BLaER1 (cell line): ENCODE results near the gene AGPAT3.

Experiments
- H3K27ac ChIP-seq: shearing (Covaris generic); formaldehyde crosslinking; 2 replicates; pipeline ENCODE4 v1.8.1; 2022
- H3K27me3 ChIP-seq: shearing (Covaris generic); formaldehyde crosslinking; 2 replicates; pipeline ENCODE4 v1.8.1; 2022
- H3K36me3 ChIP-seq: shearing (Covaris generic); formaldehyde crosslinking; 2 replicates; pipeline ENCODE4 v1.8.1; 2022
- H3K4me1 ChIP-seq: shearing (Covaris generic); formaldehyde crosslinking; 2 replicates; pipeline ENCODE4 v1.8.1; 2022
- H3K4me2 ChIP-seq: shearing (Covaris generic); formaldehyde crosslinking; 2 replicates; pipeline ENCODE4 v1.8.1; 2022
- H3K4me3 ChIP-seq: shearing (Covaris generic); formaldehyde crosslinking; 2 replicates; pipeline ENCODE4 v1.8.1; 2022
- H3K9ac ChIP-seq: shearing (Covaris generic); formaldehyde crosslinking; 2 replicates; pipeline ENCODE4 v1.8.1; 2022
- H3K9me3 ChIP-seq: shearing (Covaris generic); formaldehyde crosslinking; 2 replicates; pipeline ENCODE4 v1.8.1; 2022
- H4K20me1 ChIP-seq: shearing (Covaris generic); formaldehyde crosslinking; 2 replicates; pipeline ENCODE4 v1.8.1; 2022
- Cebpa-rat ChIP-seq: shearing (Covaris generic); IDR thresholded peaks from 2 replicates; pipeline ENCODE4 v1.8.1; 2022

The AGPAT3 gene

DNA sequence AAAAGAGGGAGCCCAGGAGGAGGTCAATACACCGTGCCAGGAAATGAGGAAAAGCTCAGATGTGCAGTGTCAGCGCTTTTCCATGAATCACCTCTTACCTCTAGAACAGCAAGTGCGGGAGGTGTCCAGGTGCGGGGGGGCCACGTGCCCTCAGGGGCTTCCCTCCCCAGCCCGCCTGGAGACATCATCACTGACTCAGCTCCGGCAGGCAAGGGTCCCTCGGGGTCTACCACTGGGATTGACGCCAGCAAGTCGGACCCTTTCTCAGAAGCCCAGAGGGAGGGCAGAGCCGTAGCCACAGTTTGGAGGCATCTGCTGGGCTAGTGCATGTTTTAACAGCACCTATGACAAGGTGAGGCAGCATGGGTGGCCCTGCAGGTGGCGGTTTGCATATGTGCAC, 79.7 kb downstream of the AGPAT3 start:
- peaks cover 100% of the 10 kb centered on the region for H4K20me1 ChIP-seq
- H3K4me1 ChIP-seq: peaks cover 30% of the 10 kb centered on the region
- no peak overlapping the region for H3K9ac ChIP-seq
- no peaks in the 10 kb centered on the region; the same call in 1 of the 2 replicates for H3K27me3 ChIP-seq
- H3K27ac ChIP-seq: no peak overlapping the region
- H3K9me3 ChIP-seq: peaks cover 15% of the 10 kb centered on the region
- peaks cover 19% of the 10 kb centered on the region; the same call in 1 of the 2 replicates for H3K36me3 ChIP-seq
- TF ChIP-seq Cebpa-rat: no peak
- no peak overlapping the region for H3K4me3 ChIP-seq
- H3K4me2 ChIP-seq: peak overlapping the region; percentile 26

DNA sequence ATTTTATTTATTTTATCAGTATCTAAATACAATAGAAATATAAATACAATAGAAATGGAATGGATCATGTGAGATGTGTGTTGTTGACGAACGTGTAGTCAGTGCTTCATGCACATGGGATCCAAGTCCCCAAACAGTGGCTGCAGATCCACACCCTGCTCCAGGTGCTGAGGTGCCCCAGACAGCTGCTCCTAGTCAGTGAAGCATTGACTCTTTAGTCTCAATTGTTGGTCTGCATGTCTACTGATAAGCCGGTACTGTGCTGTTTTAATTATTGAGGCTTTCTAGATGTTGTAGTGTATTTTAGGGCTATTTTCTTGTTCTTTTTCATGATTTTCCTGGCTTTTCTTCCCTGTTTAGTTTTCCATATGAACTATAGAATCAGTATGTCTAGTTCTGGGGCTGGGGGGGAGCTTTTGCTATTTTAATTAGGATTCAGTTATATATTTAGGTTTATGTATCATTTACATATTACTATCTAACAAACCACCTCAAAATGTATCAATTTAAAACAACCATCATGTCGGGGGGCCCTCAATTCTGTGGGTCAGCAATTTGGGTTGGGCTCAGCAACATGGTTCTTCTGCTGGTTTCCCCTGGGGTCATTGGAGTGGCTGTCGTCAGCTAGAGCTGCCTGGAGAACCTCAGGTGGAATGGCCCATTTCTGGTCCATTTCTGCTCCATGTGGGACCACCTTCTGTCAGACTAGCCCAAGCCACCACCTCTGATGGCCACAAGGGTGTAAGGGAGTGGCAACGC, 83.9 kb downstream of the AGPAT3 start:
- H4K20me1 ChIP-seq: peaks cover 100% of the 10 kb centered on the region
- H3K27me3 ChIP-seq: peaks cover 25% of the 10 kb centered on the region
- TF ChIP-seq Cebpa-rat: no peak
- peak overlapping the region; percentile 91 for H3K4me2 ChIP-seq
- peaks cover 13% of the 10 kb centered on the region; the same call in 1 of the 2 replicates for H3K36me3 ChIP-seq
- H3K4me1 ChIP-seq: peaks cover 67% of the 10 kb centered on the region
- no peak overlapping the region for H3K9ac ChIP-seq
- no peak overlapping the region for H3K4me3 ChIP-seq
- H3K27ac ChIP-seq: no peak overlapping the region
- H3K9me3 ChIP-seq: peaks cover 15% of the 10 kb centered on the region

DNA sequence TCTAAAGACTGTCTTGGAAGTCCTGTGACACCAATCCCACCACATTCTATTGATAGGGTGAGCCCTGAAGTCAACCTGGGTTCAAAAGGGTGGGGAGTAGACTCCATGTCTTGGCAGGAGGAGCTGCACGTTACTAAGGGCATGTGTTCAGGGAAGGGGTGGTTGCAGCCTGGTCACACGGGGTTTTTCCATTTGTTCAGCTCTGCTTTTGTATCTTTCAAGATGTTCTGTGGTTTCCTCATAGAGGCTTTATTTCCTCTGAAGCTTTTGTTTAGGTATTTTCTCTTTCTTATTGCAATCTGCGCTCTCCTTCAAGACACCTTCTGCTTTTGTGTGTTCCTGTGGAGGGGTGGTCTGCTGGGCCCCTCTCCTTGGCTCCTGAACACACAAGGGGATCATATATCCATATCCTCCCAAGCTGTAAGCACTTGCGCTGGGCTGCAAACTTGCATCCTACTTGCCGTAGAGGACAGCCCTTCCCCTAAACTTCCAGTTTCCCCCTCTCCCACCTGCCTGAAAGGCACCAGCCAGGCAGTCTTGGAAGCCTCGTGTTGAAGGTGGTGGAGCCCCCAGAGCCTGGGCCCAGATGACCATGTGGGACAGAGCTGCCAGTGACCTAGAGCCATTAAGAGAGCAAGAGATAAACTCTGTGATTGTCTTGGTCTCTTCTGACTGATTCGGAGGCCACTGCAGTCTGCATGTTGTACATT, 84.6 kb downstream of the AGPAT3 start:
- H3K4me1 ChIP-seq: peaks cover 67% of the 10 kb centered on the region
- H4K20me1 ChIP-seq: peaks cover 100% of the 10 kb centered on the region
- no peak overlapping the region for H3K27ac ChIP-seq
- H3K4me3 ChIP-seq: no peak overlapping the region
- no peak for TF ChIP-seq Cebpa-rat
- peaks cover 33% of the 10 kb centered on the region for H3K27me3 ChIP-seq
- H3K9me3 ChIP-seq: peaks cover 15% of the 10 kb centered on the region
- H3K4me2 ChIP-seq: peak overlapping the region; percentile 91
- H3K9ac ChIP-seq: no peak overlapping the region
- peaks cover 15% of the 10 kb centered on the region; the same call in 1 of the 2 replicates for H3K36me3 ChIP-seq

DNA sequence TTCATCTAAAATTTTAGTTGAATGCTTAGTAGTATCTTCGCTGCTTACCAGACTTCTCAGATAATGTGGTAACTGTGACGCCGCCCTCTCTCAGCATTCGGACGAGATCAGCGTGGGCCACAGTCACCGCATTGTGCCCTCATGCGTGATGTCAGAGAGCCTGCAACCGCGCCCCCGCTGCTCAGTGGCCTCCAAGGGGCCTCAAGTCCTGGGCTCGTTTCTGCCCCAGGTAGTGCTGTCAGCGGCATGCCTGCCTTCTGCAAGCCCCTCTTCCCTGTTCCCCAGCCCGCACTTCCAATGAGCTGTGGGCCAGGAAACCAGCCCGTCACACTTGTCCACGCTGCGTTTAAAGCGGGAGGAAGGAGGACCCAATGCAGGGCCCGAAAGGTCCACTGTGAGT, 85.5 kb downstream of the AGPAT3 start:
- peaks cover 64% of the 10 kb centered on the region for H3K4me1 ChIP-seq
- peaks cover 21% of the 10 kb centered on the region; the same call in 1 of the 2 replicates for H3K36me3 ChIP-seq
- no peak overlapping the region for H3K27ac ChIP-seq
- no peak overlapping the region for H3K9ac ChIP-seq
- H3K4me2 ChIP-seq: peak overlapping the region; percentile 91
- H3K9me3 ChIP-seq: peaks cover 15% of the 10 kb centered on the region
- H3K4me3 ChIP-seq: no peak overlapping the region
- H4K20me1 ChIP-seq: peaks cover 100% of the 10 kb centered on the region
- peaks cover 41% of the 10 kb centered on the region for H3K27me3 ChIP-seq
- TF ChIP-seq Cebpa-rat: no peak

DNA sequence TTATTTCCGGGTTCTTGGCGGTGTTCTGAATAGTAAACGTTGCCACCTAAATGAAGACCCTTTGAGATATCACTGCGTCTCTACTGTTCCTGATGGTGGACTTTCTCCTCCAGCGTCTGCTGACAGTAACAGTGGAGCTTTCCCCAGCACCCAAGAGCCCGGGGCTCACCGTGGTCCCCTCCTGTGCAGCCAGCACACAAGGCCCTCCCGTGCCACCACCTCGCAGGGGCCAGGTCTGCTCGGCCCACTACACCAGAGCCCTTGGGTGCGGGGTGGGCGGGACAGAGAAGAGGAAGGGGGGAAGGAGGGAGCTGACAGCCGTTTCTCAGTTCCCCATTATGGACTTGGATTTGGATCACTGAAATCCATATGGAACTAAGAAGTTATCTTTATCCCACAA, 85.9 kb downstream of the AGPAT3 start:
- H3K9ac ChIP-seq: no peak overlapping the region
- no peak overlapping the region for H3K4me3 ChIP-seq
- peaks cover 100% of the 10 kb centered on the region for H4K20me1 ChIP-seq
- H3K4me2 ChIP-seq: peak overlapping the region; percentile 91
- H3K27ac ChIP-seq: no peak overlapping the region
- H3K27me3 ChIP-seq: peaks cover 46% of the 10 kb centered on the region
- H3K36me3 ChIP-seq: peaks cover 21% of the 10 kb centered on the region; the same call in 1 of the 2 replicates
- peaks cover 15% of the 10 kb centered on the region for H3K9me3 ChIP-seq
- TF ChIP-seq Cebpa-rat: no peak
- H3K4me1 ChIP-seq: peaks cover 64% of the 10 kb centered on the region

DNA sequence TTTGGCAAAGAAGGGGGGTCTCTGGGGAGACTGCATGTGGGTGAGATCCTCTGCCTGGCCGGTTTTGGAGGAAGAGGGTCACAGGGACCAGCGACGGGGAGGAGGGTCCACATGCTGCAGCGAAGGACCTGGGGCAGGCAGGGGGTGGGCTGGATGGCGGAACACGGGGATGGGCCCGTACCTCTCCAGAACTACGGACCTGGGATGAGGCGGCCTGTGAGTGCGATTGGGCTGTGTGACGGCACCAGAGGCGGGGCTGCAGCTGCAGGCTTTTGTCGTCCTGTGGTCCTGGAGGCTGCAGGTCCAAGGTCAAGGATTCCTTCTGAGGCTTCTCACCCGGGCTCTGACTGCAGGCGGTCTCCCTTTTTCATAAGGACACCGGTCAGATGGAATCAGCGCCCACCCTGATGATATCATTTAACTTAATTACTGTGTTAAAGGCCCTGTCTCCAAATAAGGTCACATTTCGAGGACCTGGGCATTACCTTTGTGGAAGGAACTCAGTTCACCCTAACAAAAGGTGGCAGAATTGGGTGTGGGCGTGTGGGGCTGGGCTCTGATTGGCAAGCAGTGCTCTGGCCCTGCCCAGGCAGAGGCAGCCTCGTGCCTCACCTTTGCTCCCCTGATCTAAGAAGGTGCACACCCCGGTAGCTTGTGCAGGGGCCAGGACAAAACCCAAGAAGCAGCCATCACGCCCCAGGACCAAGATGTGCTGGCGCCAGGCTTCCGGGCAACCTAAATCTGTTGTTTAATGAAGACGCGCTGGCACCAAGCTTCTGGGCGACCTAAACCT, 87.1 kb downstream of the AGPAT3 start:
- Histone ChIP-seq H3K36me3 (peaks cover 17% of the 10 kb centered on the region; the same call in 1 of the 2 replicates), H3K27ac (no peak overlapping the region), H3K27me3 (peaks cover 57% of the 10 kb centered on the region), H3K9ac (no peak overlapping the region), H3K4me1 (peaks cover 73% of the 10 kb centered on the region), H4K20me1 (peaks cover 100% of the 10 kb centered on the region), H3K9me3 (peaks cover 15% of the 10 kb centered on the region), H3K4me3 (no peak overlapping the region), H3K4me2 (peak overlapping the region; percentile 91)
- TF ChIP-seq Cebpa-rat: no peak

DNA sequence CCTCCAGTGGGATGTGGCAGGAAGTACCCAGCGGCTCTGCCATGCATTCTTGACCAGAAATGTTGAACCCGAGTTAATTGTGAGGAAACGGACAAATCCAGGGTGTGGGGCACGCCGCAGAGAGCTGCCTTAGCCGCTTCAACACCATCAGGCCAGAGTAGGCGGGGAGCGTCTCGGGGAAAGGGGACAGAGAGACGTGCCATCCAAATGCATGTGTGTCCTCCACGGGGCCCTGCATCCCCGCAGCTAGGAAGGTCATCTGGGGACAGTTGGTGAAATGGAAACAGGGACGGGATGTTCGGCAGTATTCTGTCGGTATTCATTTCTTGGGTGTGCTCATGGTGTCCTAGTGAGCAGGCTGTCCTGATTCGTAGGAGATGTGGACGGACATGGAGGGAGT, 88.0 kb downstream of the AGPAT3 start:
- H3K4me3 ChIP-seq: no peak overlapping the region
- no peak for TF ChIP-seq Cebpa-rat
- H3K27ac ChIP-seq: no peak overlapping the region
- H3K36me3 ChIP-seq: peaks cover 12% of the 10 kb centered on the region; the same call in 1 of the 2 replicates
- H3K4me1 ChIP-seq: peaks cover 83% of the 10 kb centered on the region
- H3K27me3 ChIP-seq: peaks cover 64% of the 10 kb centered on the region
- peak overlapping the region; percentile 60 for H3K4me2 ChIP-seq
- peaks cover 14% of the 10 kb centered on the region for H3K9me3 ChIP-seq
- peaks cover 100% of the 10 kb centered on the region for H4K20me1 ChIP-seq
- no peak overlapping the region for H3K9ac ChIP-seq

DNA sequence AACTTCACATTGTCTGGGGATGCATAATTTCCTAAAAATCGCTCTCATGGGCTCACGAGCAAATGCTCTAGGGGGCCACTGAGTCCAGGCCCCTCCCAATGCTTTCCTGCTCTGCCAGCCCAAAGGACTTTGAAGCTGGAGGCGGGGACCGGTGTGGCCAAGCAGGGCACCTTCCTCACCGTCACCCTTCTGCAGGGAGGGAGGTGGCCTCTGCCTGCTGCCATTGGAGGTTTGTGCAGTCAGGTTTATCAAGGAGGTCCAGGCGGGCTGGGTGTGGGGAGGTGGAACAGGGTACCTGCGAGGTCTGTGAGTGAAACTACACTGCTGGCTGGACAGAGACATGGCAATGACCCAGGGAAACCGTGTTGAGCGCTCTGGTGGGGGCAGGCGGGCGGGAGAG, 89.0 kb downstream of the AGPAT3 start:
- Histone ChIP-seq H3K4me3 (no peak overlapping the region), H3K9me3 (peaks cover 4% of the 10 kb centered on the region; the same call in 1 of the 2 replicates), H3K36me3 (peaks cover 7% of the 10 kb centered on the region; the same call in 1 of the 2 replicates), H4K20me1 (peaks cover 100% of the 10 kb centered on the region), H3K9ac (no peak overlapping the region), H3K27me3 (peaks cover 64% of the 10 kb centered on the region), H3K4me1 (peaks cover 85% of the 10 kb centered on the region), H3K4me2 (peak overlapping the region; percentile 60; the same call in 1 of the 2 replicates), H3K27ac (no peak overlapping the region)
- TF ChIP-seq Cebpa-rat: no peak

DNA sequence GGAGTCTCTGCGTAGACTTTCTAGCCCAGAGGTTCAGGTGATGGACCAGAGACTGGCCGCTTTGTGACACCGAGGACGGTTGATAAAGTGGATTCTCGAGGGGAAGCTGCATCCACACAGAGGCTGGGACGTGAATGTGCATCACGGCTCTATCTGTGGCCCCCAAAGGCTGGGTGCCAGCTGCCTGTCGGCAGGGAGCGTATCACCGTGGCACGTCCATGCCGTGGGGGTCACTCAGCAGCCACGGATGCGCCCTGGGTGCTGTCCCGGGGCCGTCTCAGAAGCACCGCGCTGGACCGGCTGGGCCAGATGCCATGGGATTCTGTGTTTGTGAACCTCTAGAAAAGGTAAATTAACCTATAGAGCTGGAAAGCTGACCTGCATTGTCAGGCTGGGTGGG, 89.9 kb downstream of the AGPAT3 start:
- Histone ChIP-seq H3K4me3 (no peak overlapping the region), H3K9me3 (no peaks in the 10 kb centered on the region), H3K9ac (no peak overlapping the region), H3K4me1 (peaks cover 85% of the 10 kb centered on the region), H3K27me3 (peaks cover 64% of the 10 kb centered on the region), H3K4me2 (no peak overlapping the region), H4K20me1 (peaks cover 100% of the 10 kb centered on the region), H3K27ac (no peak overlapping the region), H3K36me3 (peaks cover 14% of the 10 kb centered on the region)
- no peak for TF ChIP-seq Cebpa-rat
